Dendritic cell treated with granulocyte-macrophage colony-stimulating factor and Interleukin-4, amounts not matched to agents 40 ng/mL and 50 ng/mL, for 4 days (primary cell): Measurements from ENCODE around the gene MARS2.
"Not testable (repeated sequence)": the region's sequence is repeated elsewhere in the genome, so short reads cannot be mapped to it uniquely, and the experiment has no call there.

Experiments
- H3K27ac Mint-ChIP-seq: one replicate; pipeline ENCODE4 v1.8.0; 2022; ENCODE audit warnings: mild to moderate bottlenecking, mixed read lengths
- H3K27me3 Mint-ChIP-seq: one replicate; pipeline ENCODE4 v1.8.0; 2022; ENCODE audit warnings: mild to moderate bottlenecking, mixed read lengths
- H3K36me3 Mint-ChIP-seq: one replicate; pipeline ENCODE4 v1.8.0; 2022; ENCODE audit warnings: low read depth, mixed read lengths
- H3K4me1 Mint-ChIP-seq: one replicate; pipeline ENCODE4 v1.8.0; 2022; ENCODE audit warnings: low read depth, mixed read lengths
- H3K4me3 Mint-ChIP-seq: one replicate; pipeline ENCODE4 v1.8.0; 2022; ENCODE audit warnings: mild to moderate bottlenecking, moderate library complexity, mixed read lengths
- H3K9me3 Mint-ChIP-seq: one replicate; pipeline ENCODE4 v1.8.0; 2022; ENCODE audit warnings: mixed read lengths
- intact Hi-C: fragments of 100-400 bp; cut with micrococcal nuclease; formaldehyde crosslinking; loops from one replicate; pipeline ENCODE4 v1.15.0; 2022

Gene MARS2

GRCh38 chr2:197677483-197677882 lies 27.7 kb upstream of the MARS2 start:
- Mint-ChIP-seq H3K36me3 (no peaks in the 10 kb centered on the region), H3K4me3 (no peak overlapping the region), H3K27ac (no peak overlapping the region), H3K4me1 (no peaks in the 10 kb centered on the region), H3K9me3 (no peaks in the 10 kb centered on the region), H3K27me3 (peaks cover 4% of the 10 kb centered on the region)
- intact Hi-C loops: no loop called here

DNA sequence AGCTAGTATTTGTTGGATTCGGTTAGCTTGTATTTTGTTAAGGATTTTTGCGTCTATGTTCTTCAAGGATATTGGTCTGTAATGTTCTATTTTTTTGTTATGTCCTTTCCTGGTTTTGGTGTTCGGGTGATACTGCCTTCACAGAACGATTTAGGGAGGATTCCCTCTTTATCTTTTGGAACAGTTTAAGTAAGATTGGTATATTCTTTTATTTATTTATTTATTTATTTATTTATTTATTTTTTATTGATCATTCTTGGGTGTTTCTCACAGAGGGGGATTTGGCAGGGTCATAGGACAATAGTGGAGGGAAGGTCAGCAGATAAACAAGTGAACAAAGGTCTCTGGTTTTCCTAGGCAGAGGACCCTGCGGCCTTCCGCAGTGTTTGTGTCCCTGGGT lies 10.0 kb upstream of the MARS2 start:
- H3K9me3 Mint-ChIP-seq, H3K27ac Mint-ChIP-seq, H3K4me1 Mint-ChIP-seq, H3K27me3 Mint-ChIP-seq, H3K4me3 Mint-ChIP-seq, H3K36me3 Mint-ChIP-seq, intact Hi-C loops: not testable (repeated sequence)

DNA sequence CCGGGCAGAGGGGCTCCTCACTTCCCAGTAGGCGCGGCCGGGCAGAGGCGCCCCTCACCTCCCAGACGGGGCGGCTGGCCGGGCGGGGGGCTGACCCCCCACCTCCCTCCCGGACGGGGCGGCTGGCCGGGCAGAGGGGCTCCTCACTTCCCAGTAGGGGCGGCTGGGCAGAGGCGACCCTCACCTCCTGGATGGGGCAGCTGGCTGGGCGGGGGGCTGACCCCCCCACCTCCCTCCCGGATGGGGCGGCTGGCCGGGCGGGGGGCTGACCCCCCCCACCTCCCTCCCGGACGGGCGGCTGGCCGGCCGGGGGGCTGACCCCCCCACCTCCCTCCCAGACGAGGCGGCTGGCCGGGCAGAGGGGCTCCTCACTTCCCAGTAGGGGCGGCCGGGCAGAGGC lies 9.2 kb upstream of the MARS2 start:
- intact Hi-C loops, H3K4me3 Mint-ChIP-seq: not testable (repeated sequence)

DNA sequence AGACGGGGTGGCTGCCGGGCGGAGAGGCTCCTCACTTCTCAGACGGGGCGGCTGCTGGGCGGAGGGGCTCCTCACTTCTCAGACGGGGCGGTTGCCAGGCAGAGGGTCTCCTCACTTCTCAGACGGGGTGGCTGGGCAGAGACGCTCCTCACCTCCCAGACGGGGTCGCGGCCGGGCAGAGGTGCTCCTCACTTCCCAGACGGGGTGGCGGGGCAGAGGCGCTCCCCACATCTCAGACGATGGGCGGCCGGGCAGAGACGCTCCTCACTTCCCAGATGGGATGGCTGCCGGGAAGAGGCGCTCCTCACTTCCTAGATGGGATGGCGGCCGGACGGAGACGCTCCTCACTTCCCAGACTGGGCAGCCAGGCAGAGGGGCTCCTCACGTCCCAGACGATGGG lies 8.6 kb upstream of the MARS2 start:
- not testable (repeated sequence) for H3K4me1 Mint-ChIP-seq, H3K36me3 Mint-ChIP-seq

More for the DNA sequence above, 9.2 kb upstream of the MARS2 start:
- H3K36me3 Mint-ChIP-seq, H3K9me3 Mint-ChIP-seq, H3K4me1 Mint-ChIP-seq, H3K27me3 Mint-ChIP-seq, H3K27ac Mint-ChIP-seq: not testable (repeated sequence)

GRCh38 chr2:197699724-197700123 lies 5.4 kb upstream of the MARS2 start:
- H3K9me3 Mint-ChIP-seq, H3K27ac Mint-ChIP-seq, H3K4me3 Mint-ChIP-seq, H3K36me3 Mint-ChIP-seq, H3K27me3 Mint-ChIP-seq, H3K4me1 Mint-ChIP-seq: not testable (repeated sequence)
- intact Hi-C loops: loop anchor here (5.0 to 10.0 kb wide), 4 partner anchors 197 to 1065 kb away; partner anchors contain the start of genes CCDC150, COQ10B and HSPE1

More for the DNA sequence above, 8.6 kb upstream of the MARS2 start:
- H3K4me3 Mint-ChIP-seq, H3K27ac Mint-ChIP-seq, H3K9me3 Mint-ChIP-seq, H3K27me3 Mint-ChIP-seq, intact Hi-C loops: not testable (repeated sequence)

DNA sequence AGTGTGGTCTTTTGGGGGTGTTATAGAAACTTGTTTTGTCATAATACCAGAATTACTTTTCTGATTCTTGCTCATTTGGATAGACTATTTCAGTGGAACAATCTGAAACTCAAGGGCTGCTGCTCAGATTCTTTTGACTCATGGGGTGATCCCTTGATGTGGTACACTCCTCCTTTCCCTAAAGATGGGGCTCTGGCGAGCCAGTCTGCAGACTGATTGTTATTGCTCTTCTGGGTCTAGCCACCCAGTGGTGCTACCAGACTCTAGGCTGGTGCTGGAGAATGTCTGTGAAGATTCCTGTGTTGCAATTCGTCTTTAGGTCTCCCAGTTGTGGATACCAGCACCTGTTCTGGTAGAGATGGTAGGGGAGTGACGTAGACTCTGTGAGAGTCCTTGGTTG lies 4.2 kb upstream of the MARS2 start:
- Mint-ChIP-seq H3K27ac (no peak overlapping the region), H3K9me3 (no peaks in the 10 kb centered on the region), H3K4me3 (no peak overlapping the region), H3K27me3 (peaks cover 4% of the 10 kb centered on the region), H3K4me1 (peaks cover 13% of the 10 kb centered on the region), H3K36me3 (peaks cover 8% of the 10 kb centered on the region)
- intact Hi-C loops: loop anchor here (5.0 to 10.0 kb wide), 4 partner anchors 199 to 1066 kb away; partner anchors contain the start of genes CCDC150, COQ10B and HSPE1

- Mint-ChIP-seq H3K9me3 (no peaks in the 10 kb centered on the region), H3K27me3 (peaks cover 4% of the 10 kb centered on the region), H3K36me3 (peaks cover 16% of the 10 kb centered on the region), H3K4me3 (peak overlapping the region; percentile 64), H3K4me1 (peaks cover 35% of the 10 kb centered on the region), H3K27ac (peak overlapping the region; percentile 84)
- intact Hi-C loops: loop anchor here (5.0 to 10.0 kb wide), 6 partner anchors 187 to 1070 kb away; partner anchors contain the start of genes CCDC150, COQ10B, HSPE1 and MOB4
These were observed 592 bp upstream of the MARS2 start for GRCh38 chr2:197704434-197705120.

- Mint-ChIP-seq H3K9me3 (no peaks in the 10 kb centered on the region), H3K27ac (peak overlapping the region; percentile 84), H3K27me3 (peaks cover 4% of the 10 kb centered on the region), H3K4me1 (peaks cover 40% of the 10 kb centered on the region), H3K36me3 (peaks cover 23% of the 10 kb centered on the region), H3K4me3 (peak overlapping the region; percentile 88)
- intact Hi-C loops: loop anchor here (5.0 to 10.0 kb wide), 5 partner anchors 189 to 1071 kb away; partner anchors contain the start of genes CCDC150, COQ10B and MOB4
These were observed 1.0 kb downstream of the MARS2 start for GRCh38 chr2:197705912-197706838.

DNA sequence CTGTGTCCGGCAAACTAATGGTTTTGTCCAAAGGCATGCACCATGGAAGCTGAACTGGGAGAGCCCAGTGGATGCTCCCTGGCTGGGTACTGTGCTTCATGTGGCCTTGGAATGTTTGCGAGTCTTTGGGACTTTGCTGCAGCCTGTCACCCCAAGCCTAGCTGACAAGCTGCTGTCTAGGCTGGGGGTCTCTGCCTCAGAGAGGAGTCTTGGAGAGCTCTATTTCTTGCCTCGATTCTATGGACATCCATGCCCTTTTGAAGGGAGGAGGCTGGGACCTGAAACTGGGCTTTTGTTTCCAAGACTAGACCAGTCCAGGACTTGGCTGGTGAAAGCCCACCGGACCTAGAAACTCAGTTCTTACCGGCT lies 1.7 kb downstream of the MARS2 start:
- Mint-ChIP-seq H3K27ac (no peak overlapping the region), H3K9me3 (no peaks in the 10 kb centered on the region), H3K27me3 (peaks cover 2% of the 10 kb centered on the region), H3K4me1 (peaks cover 40% of the 10 kb centered on the region), H3K36me3 (peaks cover 23% of the 10 kb centered on the region), H3K4me3 (peak overlapping the region; percentile 88)
- intact Hi-C loops: loop anchor here (1.0 to 10.0 kb wide), 6 partner anchors 71 to 1072 kb away; partner anchors contain the start of genes CCDC150, COQ10B and MOB4

- Mint-ChIP-seq H3K4me1 (peaks cover 46% of the 10 kb centered on the region), H3K9me3 (no peaks in the 10 kb centered on the region), H3K4me3 (peak overlapping the region; percentile 17), H3K36me3 (peaks cover 23% of the 10 kb centered on the region), H3K27me3 (no peaks in the 10 kb centered on the region), H3K27ac (no peak overlapping the region)
- intact Hi-C loops: loop anchor here (1.0 to 10.0 kb wide), 6 partner anchors 71 to 1073 kb away; partner anchors contain the start of genes CCDC150, COQ10B and MOB4
These were observed 2.4 kb downstream of the MARS2 start for GRCh38 chr2:197707316-197708213.

- H3K27me3 Mint-ChIP-seq: no peaks in the 10 kb centered on the region
- no peak overlapping the region for H3K4me3 Mint-ChIP-seq
- peaks cover 23% of the 10 kb centered on the region for H3K36me3 Mint-ChIP-seq
- H3K9me3 Mint-ChIP-seq: no peaks in the 10 kb centered on the region
- peaks cover 46% of the 10 kb centered on the region for H3K4me1 Mint-ChIP-seq
- H3K27ac Mint-ChIP-seq: no peak overlapping the region
- intact Hi-C loops: loop anchor here (5.0 to 10.0 kb wide), 5 partner anchors 191 to 1074 kb away; partner anchors contain the start of genes CCDC150, COQ10B and MOB4
These were observed 3.2 kb downstream of the MARS2 start for GRCh38 chr2:197708331-197708730.

- H3K27me3 Mint-ChIP-seq, H3K9me3 Mint-ChIP-seq, H3K4me3 Mint-ChIP-seq, H3K27ac Mint-ChIP-seq: not testable (repeated sequence)
- Mint-ChIP-seq H3K36me3 (peaks cover 23% of the 10 kb centered on the region), H3K4me1 (peaks cover 46% of the 10 kb centered on the region)
- intact Hi-C loops: loop anchor here (5.0 to 10.0 kb wide), 5 partner anchors 192 to 1074 kb away; partner anchors contain the start of genes CCDC150, COQ10B and MOB4
These were observed 4.0 kb downstream of the MARS2 start for GRCh38 chr2:197709140-197709539.

DNA sequence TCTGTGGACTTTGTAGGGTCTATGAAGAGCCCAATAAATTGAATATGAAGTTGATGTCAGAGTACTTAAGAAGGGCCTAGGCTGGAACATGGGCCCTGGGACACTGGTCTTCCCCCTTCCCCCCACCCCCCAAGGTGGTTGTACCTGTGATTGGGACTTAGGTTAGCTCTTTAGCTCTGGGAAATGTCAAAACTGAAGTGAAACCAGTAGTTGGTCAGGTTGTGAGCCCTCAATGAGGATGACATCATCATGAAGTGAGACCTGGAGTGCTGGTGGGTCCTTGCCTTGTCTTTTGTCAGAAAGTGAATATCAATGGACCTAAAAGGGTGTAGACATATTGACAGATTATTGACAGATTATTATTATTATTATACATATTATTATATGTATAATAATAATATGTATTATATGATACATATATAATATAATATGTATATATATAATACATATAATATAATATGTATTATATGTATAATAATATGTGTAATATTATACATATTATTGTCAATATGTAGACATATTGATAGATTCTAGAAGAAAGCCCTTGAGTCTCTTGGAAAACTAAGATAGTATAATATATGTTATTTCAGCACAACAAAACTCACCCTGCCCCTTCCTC lies 5.4 kb downstream of the MARS2 start:
- no peak overlapping the region for H3K4me3 Mint-ChIP-seq
- H3K27ac Mint-ChIP-seq: no peak overlapping the region
- H3K27me3 Mint-ChIP-seq: no peaks in the 10 kb centered on the region
- peaks cover 40% of the 10 kb centered on the region for H3K4me1 Mint-ChIP-seq
- intact Hi-C loops: no loop called here
- H3K36me3 Mint-ChIP-seq: peaks cover 19% of the 10 kb centered on the region
- H3K9me3 Mint-ChIP-seq: no peaks in the 10 kb centered on the region
